ENCODE results near the gene CEP126. TPM values are rescaled to one million over a fixed set of nuclear protein-coding genes. Genes with fewer than 3 reads are reported as not detected.

CEP126 gene
- total and polyA plus RNA-seq, 10 donors = 0.76 to 4.4 (median 2.6) TPM

Other genes starting within 250 kb of the CEP126 start
- not detected for gene ANGPTL5, start 1.5 kb downstream of the CEP126 start, total RNA-seq
- gene ANGPTL5, start 1.5 kb downstream of the CEP126 start, polyA plus RNA-seq = not detected
- gene CFAP300, start 132.4 kb downstream of the CEP126 start, total RNA-seq = not detected
- gene CFAP300, start 132.4 kb downstream of the CEP126 start, polyA plus RNA-seq = under 1 TPM; 0.11 to 0.26 (median 0.21) TPM
- 10 to 100 TPM; 29.8 to 37.3 (median 34.4) TPM for gene YAP1, start 195.4 kb downstream of the CEP126 start, total RNA-seq
- 1 to 10 TPM; 4.9 to 9.0 (median 6.0) TPM for gene YAP1, start 195.4 kb downstream of the CEP126 start, polyA plus RNA-seq